H4 (cell line): Measurements from ENCODE around the gene TRIM46. TPM values are rescaled to one million over a fixed set of nuclear protein-coding genes. Genes with fewer than 3 reads are reported as not detected.
"Not testable (repeated sequence)": the region's sequence is repeated elsewhere in the genome, so short reads cannot be mapped to it uniquely, and the experiment has no call there.

Source experiments
- DNase-seq: peaks from one replicate; pipeline ENCODE4 v3.0.0-alpha.2; 2015; ENCODE audit warnings: low spot score
- total RNA-seq: library from RNA; depleted of rRNA; stranded (reverse); fragments of >200 nt; shearing (Covaris generic); gene quantifications from 2 replicates; pipeline ENCODE4 v1.2.3, GENCODE V29; 2014

Gene TRIM46
- total RNA-seq, 1 experiment from 2014 or later: 0.37 TPM

DNA sequence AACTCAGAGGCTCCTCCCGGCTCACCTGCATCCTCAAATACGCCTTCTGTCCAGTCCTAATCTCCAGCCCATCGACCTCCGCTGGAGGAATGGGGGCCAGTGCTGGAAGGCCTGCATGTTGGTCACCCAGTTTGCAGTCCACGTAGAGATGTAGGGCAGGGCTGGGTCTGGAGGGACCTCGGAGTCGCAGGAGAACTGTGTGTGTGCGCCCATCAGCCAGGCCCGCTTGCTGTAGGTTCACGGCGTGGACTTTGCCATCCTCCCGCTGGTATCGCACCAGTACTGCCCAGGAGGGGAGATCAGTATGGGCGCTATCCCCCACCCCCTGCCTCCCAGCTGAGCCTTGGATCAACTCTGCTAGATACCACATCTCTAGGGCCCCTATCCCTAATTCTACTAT is 31.4 kb downstream of the TRIM46 start:
- no peak for DNase-seq

DNA sequence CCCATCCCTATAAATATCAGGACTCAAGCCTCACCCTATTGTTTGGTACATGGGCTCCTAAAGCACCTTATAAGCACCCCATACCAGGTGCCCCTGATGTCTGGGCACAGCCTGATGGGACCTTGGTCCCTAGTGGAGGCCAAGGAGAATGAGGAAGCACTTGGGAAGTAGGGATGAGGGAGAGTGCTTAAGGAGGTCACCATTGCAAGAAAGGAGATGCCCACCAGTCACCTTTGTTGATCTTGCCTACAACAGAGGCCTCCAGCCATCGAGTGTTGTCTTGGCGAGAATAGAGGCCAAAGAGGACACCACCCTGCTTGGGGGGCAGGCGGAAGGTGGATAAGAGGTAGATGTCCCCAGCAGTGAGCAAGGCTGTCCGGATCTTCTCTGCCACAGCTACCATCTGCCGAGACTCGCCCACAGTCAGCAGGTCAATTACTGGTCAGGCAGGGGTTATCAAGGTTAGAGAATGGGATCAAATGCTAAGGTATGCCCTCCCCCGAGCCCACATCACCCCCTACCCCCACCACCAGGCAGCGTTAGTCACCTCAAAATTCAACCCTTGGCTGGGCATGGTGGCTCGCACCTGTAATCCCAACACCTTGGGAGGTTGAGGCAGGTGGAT is 32.4 kb downstream of the TRIM46 start:
- no peak for DNase-seq

DNA sequence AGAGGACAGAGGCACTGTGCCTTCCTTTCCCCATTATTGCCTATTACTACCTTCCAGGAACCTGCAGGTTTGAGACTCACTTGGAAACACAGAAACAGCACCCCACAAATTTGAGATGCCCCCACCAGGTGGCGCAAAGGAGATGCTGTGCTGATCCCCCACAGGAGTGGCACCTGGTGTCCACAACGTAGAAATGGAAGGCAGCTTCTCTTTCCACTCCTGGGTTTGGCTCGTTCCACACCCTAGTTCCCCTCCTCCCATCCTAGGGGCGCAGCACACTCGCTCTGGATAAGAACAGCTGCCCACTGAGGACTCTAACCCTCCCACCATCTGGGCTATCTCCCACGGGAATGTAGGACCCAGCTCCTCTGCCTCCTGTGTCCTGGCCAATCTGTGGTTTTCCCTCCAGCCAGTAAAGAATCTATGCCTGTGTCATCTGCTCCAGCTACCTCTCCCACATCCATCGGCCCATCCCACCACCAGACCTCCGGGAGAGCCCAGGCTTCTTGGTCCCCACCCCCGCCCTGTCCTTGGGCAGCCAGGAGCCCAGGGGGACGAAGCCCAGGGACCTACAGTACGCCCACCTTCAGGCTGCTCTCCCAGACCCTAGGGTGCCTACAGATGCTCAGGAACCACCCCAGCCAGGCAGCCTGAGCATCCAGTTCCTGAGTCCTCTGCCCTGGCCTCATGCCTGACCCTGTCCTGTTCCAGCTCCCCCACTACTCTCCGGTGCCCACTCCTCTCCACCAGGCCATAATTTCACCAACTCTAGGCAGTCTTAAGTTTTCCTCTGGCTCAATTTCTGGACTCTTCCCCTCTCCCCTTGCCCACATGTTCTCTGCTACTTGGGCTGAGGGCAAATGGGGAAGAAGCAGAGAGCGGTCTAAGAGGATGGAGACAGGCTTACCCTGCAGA is 33.5 kb downstream of the TRIM46 start:
- DNase-seq: peak; percentile 72

DNA sequence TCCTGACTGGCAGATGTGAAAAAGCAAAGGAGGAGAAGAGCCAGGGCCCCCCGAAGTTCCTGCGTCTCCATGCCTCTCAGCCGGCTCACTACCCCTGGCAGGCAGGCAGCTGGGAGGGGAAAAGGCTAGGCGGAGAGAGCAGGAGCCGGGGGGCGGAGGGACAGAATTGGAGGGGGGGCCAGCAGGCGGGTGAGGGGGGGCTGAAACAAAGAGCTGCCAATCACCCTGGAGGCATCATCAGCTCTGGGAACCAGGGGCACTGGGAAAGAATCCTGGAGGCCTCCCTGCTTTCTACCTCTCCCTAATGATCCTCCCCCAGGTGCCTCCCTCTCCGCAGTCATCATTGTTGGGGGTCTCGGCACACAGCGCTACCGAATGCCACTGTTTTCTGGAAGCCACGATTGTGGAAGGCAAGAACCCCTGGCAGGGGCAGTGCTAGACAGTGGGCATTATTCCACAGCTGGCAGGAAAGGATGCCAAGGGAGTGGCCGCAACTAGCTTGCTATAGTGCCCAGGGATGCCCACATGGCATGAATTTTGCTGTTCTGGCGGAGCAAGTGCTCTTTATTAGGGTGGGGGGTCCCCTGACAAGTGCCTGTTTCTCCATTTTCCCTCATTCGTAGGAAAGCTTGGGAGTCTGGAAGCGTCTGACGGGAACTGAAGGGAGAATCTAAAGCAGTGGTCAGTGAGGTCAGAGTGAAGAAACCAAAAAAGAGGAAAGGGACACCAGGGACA is 34.3 kb downstream of the TRIM46 start, which contains the start of gene THBS3:
Gene THBS3, minus strand, starts transcription at position 92 of the 735 bp plus-strand sequence. Its CDS starts 21 bp downstream, at position 71.
- DNase-seq: no peak

DNA sequence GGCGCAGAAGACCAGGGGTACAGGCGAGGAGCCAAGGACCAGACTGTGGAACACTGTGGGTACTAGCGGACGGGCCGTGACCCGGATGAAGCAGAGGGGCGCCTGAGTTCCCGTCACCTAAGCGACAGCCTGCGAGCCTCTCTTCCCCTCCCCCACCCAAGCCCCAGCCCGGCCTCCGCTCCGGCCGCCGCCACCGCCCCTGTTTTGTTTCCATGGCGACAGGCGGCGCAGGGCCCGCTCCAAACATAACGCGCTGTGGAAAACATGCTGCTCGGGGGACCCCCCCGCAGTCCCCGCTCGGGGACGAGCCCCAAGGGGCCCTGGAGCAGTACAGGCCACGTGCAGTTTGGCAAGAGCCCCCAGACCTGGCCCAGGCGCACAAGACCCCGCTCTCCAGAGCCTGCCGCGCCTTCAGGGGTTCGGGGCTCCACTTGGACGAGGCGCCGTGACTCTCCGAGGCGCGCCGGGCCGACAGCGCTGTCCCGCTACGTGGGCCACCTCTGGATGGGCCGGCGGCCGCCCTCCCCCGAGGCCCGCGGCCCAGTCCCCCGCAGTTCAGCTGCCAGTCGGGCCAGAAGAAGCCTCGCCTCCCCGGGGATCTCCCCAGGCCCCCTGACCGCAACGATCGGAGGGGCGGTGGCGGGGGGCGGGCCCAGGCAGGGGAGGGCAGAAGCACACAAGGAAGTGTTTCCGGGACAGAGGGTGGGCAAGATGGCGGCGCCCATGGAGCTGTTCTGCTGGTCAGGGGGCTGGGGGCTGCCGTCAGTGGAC is 35.1 kb downstream of the TRIM46 start, which contains the start of gene MTX1:
Gene MTX1, plus strand, starts transcription at position 155 of the 771 bp plus-strand sequence. Its CDS starts 110 bp downstream, at position 265.
- peak; percentile 67 for DNase-seq

DNA sequence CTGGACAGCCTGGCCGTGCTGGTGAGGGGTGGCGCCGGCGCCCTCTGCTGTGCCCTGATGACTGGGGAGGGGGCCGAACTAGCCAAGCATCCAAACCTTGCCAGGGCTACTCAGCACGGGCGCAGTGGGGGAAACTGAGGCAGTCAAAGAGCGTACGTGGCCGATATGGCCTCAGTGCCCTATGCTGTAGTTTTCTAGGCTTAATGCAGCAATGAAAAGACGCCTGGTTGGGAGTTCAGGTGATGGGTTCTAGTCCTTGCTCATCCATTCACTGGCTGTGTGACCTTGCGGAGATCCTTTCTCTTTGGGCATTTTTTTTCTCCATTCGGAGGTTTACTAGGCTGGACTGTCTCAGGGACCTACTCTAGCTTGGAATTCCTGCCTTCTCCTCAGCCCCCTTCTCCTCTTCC is 35.7 kb downstream of the TRIM46 start:
- no peak for DNase-seq

DNA sequence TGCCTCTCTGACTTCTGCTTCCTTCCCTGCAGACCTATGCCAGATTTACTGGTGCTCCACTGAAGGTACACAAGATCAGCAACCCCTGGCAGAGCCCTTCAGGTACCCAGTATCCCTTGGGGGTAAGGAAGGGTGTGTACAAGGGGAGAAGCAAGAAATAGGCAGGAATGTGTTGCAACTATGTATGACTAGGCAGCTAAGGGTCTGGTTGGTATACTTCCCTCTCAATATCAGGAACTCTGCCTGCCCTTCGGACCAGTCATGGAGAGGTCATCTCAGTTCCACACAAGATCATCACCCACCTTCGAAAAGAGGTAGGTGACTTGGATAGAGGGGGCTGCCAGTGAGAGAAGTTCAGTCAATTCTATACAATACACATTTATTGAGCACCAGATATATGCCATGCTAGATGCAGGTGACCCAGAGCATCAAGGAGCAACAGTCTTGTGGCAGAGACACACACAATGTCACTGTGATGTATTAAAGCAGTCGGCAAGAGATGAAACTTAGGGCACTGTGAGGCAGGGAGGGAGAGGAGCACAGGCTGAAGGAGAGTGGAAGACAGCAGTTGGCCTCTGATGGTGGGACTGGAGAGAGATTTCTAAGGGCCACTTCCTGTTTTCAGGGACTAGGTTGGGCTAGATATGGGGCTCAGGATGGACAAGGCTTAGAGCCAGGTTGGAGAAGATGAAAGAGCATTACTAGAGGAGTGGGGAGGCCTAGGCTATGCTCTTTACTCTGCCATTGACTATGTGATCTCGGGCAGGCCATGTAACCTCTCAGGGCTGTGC is 36.9 kb downstream of the TRIM46 start:
- DNase-seq: no peak

DNA sequence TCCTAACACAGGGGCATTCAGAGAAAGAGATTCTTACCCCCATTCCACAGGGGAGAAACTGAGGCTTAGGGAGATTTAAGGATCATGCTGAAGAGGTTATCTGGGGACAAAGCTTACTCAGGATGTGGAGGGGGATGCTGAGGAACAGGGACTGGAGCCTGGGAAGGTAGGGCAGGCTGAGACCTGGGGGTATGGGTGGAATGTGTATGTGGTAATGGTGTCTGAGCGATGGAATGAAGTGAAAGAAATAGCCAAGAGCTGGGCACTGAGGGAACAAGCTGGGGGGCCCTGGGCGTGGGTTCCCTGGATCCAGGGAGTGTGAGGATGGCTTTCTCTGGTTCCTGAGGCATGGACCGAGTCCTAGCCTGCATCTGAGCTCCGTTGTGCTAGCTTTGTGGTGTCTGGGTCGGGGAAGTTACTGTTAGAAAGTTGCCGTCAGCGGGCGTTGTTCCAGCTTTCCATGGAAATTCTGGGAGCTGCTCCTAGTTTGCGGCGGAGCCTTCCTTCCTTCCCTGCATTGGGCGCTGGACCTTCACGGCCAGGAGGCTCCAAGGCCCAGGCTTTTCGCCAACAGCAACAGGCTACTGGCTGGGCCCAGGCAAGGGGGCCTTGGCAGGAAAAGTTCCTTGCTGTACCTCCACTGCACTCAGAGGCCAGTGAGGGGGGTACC is 37.9 kb downstream of the TRIM46 start:
- DNase-seq: not testable (repeated sequence)

DNA sequence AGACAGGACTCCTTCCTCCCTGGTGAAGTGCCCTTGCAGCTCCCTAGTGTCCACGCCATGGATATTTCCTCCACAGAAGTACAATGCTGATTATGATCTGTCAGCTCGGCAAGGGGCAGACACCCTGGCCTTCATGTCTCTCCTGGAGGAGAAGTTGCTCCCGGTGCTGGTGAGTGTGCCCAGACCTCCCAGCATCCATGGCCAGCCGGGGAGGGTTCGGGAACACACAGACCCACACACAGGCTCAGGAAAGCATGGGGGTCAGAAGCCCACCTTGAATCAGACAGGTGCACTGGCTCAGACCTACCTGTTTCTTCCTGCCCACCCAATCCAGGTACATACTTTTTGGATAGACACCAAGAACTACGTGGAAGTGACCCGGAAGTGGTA is 38.4 kb downstream of the TRIM46 start:
- not testable (repeated sequence) for DNase-seq

DNA sequence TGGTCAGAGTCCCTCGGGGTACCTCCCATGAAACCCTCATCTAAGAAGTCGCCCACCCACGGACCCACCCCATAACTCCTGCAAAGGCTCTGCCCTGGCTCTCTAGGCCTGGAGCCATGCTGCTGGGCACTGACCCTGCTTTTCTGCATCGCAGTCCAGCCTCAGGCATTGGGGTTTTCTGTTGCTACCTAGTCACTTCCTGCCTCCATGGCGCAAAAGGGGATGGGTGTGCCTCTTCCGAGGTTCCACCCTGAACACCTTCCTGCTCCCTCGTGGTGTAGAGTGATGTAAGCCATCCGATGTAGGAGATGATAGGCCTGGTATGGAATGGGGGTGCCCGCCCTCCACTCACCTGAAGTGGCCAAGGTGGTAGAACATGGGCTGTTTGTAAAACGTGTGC is 41.1 kb downstream of the TRIM46 start:
- not testable (repeated sequence) for DNase-seq

DNA sequence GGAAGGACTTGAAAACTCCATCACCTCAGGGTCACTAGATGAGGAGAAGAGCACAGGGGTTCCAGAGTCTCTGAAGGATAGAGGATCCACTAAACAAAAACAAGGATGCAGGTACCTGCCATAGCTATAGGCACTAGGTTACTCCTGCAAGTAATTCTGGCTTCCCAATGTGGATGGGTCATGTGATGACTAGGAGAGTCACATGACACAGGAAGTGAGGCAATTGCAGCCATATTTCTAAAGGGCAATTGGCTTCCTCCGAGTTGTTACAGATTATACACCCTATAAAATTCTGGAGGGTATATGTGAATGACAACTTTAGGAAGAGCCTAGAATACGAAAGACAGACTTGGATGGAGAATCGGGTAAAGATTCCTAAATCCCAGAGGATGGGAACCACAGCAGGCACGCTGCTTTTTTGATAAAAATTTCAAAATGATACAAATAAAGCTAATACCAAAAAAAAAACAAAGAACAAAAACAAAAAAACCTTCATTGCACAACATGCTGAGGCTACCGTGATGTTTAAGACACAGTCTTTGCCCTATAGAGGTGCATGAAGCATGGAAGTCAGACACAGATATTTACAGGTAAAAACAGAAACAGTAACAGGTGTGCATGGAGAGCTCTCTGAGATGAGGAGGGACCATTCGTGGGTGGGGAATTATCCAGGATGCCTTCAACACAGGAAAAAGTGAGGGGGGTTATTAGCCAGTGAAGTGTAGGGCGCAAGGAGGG is 45.4 kb downstream of the TRIM46 start:
- peak; percentile 45 for DNase-seq

DNA sequence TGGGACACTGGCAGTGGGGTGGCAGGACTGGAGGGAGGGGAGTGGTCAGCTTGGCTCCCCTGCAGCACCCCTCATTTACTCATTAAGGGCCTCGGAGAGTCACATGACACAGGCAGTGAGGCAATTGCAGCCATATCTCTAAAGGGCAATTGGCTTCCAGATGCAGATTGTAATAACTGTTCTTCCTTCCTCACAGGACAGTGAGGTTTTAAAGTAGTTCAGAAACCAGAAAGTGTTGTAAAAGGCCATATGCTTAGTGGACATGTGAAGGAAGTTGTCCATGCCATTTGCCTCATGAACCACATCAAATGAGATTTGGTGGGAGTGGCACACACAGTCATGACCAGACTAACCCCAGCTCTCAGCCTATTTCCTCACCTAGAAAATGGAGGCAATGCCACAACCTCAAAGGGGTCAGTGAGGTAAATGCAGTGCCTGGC is 46.0 kb downstream of the TRIM46 start:
- DNase-seq: no peak

DNA sequence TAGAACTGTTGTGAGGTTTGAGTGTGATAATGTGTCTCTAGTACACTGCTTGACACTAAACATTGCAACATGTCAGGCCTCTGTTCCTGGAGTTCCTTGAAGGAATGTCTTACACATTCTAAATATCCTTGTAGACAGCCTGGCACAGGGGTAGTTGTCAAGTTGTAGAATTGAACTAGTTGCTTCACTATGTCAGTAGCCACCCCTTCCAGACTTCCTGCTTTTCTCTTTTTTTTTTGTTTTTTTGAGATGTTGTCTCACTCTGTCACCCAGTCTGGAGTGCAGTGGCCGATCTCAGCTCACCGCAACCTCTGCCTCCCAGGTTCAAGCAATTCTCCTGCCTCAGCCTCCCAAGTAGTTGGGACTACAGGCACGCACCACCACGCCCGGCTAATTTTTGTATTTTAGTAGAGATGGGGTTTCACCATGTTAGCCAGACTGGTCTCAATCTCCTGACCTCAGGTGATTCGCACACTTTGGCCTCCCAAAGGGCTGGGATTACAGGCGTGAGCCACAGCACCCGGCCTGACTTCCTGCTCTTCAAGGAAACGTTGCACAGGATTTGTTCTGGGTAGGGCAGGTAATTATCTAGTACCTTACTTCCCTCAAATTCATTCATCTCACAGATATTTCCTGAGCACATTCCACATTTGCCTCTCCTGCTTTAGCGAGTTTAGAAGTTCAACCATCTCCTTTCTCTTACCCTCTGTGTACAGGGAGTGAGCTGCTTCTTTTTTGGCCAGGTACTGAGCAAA is 46.7 kb downstream of the TRIM46 start:
- not testable (repeated sequence) for DNase-seq

DNA sequence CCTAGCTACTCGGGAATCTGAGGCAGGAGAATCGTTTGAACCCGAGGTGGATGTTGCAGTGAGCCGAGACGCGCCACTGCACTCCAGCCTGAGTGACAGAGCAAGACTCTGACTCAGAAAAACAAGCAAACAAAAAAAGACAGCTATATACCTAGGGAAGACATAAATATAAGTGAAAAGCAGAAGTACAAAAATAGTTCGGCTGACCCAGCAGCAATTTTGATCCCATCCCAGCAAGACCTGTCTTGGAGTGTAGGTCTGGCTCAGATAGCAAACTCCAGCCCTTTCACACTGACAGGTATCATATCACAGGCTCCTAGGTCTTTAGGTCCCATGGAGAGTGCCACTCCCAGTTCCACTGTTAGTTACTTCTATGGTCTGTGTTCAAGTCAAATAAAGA is 49.4 kb downstream of the TRIM46 start:
- no peak for DNase-seq

DNA sequence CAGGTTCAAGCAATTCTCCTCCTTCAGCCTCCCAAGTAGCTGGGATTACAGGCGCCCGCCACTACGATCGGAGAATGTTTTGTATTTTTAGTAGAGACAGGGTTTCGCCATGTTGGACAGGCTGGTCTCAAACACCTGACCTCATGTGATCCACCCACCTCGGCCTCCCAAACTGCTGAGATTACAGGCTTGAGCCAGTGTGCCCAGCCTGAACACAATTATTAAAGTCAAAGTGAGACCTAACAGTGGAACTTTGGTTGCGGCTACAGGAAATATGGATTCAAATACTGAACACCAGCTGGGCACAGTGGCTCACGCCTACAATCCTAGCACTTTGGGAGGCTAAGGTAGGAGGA is 51.7 kb downstream of the TRIM46 start:
- not testable (repeated sequence) for DNase-seq

DNA sequence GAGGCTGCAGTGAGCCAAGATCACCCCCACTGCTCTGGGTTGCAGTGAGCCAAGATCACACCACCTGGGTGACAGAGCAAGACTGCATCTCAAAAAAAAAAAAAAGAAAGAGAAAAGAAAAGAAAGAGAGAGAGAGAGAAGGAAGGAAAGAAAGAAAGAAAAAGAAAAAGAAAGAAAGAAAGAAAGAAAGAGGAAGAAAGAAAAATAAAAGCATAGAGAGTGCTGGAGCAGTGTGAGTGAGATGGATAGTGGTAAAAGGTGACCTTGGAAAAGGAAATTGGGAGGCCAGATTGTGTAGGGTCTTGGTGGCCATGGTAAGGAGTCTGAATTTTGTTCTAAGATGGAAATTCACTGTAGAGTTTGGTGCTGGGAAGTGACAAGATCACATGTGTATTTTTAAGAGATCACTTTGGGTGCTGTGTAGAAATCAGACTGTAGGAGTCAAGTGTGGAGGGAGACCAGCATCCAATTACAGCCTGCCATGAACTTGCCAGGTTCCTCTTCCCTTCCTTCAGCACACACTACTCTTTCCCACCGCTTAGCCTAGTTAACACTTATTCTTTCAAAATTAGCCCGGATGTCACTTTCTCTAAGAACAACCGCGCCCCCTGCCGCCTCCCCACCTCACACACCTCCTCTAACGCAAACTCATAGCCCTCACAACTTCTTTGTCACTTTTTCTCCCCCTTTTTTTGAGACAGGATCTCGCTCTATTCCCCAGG is 52.7 kb downstream of the TRIM46 start:
- peak; percentile 78 for DNase-seq

DNA sequence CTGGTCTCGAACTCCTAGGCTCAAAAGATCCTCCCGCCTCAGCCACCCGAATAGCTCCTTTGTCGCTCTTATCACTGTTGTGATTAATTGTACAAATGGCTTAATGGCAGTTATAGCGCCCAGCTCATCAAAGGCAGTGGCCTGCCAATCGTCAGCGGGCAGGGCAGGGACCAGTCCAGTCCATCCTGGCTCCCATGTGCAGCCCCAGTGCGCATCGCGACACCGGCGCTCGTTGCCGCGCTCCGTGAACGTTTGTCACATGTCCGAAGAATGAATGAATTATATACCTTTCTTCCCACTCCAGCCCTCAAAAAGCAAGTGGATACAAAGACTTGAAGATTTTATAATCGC is 53.2 kb downstream of the TRIM46 start:
- peak; percentile 52 for DNase-seq
